HG03354 (cell line): ENCODE results near the gene TLR9.
A peak's percentile ranks its signal among the peaks of the same experiment; 100 is the strongest.
"Not testable (repeated sequence)": the region's sequence is repeated elsewhere in the genome, so short reads cannot be mapped to it uniquely, and the experiment has no call there.

ENCODE experiments used
- ATAC-seq: cut with Tn5 transposase; IDR thresholded peaks from one replicate; pipeline ENCODE4 v1.9.1; 2021; ENCODE audit warnings: mild to moderate bottlenecking; ENCODE audit not compliant: unreplicated experiment, poor library complexity, severe bottlenecking

Gene TLR9, protein sequence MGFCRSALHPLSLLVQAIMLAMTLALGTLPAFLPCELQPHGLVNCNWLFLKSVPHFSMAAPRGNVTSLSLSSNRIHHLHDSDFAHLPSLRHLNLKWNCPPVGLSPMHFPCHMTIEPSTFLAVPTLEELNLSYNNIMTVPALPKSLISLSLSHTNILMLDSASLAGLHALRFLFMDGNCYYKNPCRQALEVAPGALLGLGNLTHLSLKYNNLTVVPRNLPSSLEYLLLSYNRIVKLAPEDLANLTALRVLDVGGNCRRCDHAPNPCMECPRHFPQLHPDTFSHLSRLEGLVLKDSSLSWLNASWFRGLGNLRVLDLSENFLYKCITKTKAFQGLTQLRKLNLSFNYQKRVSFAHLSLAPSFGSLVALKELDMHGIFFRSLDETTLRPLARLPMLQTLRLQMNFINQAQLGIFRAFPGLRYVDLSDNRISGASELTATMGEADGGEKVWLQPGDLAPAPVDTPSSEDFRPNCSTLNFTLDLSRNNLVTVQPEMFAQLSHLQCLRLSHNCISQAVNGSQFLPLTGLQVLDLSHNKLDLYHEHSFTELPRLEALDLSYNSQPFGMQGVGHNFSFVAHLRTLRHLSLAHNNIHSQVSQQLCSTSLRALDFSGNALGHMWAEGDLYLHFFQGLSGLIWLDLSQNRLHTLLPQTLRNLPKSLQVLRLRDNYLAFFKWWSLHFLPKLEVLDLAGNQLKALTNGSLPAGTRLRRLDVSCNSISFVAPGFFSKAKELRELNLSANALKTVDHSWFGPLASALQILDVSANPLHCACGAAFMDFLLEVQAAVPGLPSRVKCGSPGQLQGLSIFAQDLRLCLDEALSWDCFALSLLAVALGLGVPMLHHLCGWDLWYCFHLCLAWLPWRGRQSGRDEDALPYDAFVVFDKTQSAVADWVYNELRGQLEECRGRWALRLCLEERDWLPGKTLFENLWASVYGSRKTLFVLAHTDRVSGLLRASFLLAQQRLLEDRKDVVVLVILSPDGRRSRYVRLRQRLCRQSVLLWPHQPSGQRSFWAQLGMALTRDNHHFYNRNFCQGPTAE

GRCh38 chr3:52225452-52226228 lies at the start of gene TLR9:
Gene TLR9 (minus strand): TSS chr3:52225645. CDS start chr3:52225529, 116 bp downstream.
- peak; percentile 82 for ATAC-seq

DNA sequence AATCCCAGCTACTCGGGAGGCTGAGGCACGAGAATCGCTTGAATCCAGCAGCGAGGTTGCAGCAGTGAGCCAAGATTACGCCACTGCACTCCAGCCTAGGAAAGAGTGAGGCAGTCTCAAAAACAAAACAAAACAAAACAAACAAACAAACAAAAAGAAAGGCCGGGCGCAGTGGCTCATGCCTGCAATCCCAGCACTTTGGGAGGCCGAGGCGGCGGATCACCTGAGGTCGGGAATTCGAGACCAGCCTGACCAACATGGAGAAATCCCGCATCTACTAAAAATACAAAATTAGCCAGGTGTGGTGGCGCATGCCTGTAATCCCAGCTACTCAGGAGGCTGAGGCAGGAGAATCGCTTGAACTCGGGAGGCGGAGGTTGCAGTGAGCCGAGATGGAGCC lies 49.3 kb upstream of the TLR9 start:
- not testable (repeated sequence) for ATAC-seq

DNA sequence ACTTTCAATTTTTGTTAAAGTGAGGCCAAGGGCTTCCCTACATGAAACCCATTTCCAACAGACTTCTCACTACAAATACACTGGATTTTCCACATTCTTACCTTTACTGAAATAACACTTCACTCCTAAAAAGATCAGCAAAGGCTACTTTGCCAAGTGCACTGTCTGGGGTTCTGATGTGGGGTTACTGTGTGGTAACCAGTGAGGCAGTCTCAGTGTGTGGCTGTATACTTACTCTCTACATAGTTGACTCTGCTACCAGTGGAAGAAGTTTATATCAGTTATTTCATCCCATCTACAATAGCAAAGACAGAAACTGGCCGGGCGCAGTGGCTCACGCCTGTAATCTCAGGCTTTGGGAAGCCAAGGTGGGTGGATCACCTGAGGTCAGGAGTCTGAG lies 47.4 kb upstream of the TLR9 start:
- no peak for ATAC-seq

DNA sequence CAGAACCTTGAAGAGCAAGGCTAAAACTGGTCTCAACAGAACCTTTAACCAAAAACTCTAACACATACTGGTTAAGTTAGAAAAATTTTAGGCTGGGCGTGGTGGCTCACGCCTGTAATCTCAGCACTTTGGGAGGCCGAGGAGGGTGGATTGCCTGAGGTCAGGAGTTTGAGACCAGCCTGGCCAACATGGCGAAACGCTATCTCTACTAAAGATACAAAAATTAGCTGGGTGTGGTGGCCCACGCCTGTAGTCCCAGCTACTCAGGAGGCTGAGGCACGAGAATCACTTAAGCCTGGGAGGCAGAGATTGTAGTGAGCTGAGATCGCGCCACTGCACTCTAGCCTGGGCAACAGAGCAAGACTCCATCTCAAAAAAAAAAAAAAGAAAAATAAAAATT lies 46.7 kb upstream of the TLR9 start:
- not testable (repeated sequence) for ATAC-seq

DNA sequence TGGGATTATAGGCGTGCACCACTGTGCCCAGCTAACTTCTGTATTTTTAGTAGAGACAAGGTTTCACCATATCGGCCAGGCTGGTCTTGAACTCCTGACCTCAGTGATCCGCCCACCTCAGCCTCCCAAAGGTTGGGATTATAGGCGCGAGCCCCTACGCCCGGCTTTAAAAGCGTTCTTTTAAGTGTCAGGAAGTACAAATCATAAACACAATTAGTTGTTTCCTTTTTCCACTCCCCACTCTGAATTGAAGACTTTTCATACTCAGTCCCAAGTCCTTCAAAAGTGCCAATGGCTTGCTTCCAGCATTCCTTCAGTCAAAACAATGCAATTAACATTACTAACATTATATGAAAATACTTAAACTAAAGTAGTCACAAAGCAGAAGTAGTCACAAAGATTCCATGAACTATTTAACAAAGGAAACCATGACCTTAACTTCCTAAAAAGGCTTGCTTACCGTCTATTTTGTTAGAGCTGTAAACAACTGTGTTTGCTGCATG lies 44.9 kb upstream of the TLR9 start:
- ATAC-seq = no peak

GRCh38 chr3:52269776-52270175 lies 44.3 kb upstream of the TLR9 start:
- ATAC-seq = no peak

DNA sequence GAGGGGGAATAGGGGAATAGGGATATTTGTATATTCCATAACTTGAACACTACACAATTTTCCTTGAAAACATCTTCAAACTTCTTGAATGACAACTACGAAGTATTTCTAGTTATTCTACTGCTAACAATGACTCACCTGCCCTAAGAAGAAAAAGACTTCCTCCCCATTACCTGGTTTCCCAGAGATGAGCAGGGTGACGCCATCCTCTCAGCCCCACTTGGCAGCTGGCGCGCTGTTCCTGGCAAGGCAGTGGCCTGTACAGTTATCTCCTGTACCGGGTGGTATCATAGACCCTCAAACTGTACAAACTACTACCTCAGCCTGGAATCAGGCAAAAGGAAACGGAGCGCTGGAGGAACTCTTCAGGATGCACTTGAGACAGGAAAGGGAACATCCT lies 42.6 kb upstream of the TLR9 start:
- ATAC-seq = no peak

DNA sequence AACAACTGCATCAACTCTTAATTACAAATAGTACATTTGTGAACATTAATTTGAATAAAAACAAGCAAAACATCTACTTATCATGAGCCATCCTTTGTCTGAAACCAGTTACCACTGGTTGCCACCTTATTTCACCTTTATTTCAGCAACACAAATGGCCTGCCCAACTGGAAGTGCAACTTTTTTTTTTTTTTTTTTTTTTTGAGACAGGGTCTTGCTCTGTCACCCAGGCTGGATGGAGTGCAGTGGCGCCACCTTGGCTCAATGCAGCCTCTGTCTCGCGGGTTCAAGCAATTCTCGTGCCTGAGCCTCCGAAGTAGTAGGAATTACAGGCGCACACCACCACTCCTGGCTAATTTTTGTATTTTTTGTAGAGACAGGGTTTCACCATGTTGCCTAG lies 39.9 kb upstream of the TLR9 start:
- ATAC-seq = no peak

DNA sequence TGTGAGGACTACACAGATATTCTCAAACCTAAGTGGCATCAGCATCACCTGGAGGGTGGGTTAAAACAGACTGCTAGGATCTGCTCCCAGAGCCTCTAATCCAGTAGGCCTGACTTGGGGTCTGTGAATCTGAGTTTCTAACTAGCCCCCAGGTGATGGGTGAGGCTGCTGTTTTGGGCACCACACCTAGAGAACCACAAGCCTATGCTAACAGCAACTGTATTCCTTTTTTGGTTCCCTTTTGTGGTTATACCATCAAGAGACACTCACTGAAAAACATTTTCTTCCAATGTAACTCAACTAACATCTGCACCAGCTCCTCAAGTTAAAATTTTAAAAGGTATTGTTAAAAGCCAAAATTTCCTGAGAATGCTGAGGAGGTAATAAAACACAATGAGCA lies 37.0 kb upstream of the TLR9 start:
- ATAC-seq = no peak

GRCh38 chr3:52259448-52259847 lies 34.0 kb upstream of the TLR9 start:
- ATAC-seq = no peak

- ATAC-seq = no peak
Observed at GRCh38 chr3:52259035-52259434, 33.6 kb upstream of the TLR9 start.

DNA sequence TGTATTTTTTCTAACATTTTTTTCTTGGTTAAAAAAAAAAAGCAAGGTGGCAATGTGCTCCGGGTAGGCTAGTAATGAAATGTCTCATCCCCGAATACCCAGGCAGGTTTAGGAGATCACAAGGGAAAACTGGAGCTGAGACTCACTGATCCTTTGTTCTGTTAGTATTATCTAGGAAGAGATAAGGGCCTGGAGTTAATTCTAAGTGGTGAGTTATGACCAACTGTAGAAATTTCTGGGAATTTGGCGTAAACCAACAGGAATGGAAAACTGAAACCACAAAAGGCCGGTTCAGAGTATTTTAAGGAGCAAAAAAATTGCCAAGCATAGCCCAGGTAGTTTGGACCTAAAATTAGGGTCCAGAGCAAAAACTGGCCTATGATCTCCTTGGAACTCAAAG lies 32.5 kb upstream of the TLR9 start:
- no peak for ATAC-seq

GRCh38 chr3:52256622-52257021 lies 31.2 kb upstream of the TLR9 start:
- ATAC-seq = no peak

- no peak for ATAC-seq
Observed at GRCh38 chr3:52256159-52256558, 30.7 kb upstream of the TLR9 start.

DNA sequence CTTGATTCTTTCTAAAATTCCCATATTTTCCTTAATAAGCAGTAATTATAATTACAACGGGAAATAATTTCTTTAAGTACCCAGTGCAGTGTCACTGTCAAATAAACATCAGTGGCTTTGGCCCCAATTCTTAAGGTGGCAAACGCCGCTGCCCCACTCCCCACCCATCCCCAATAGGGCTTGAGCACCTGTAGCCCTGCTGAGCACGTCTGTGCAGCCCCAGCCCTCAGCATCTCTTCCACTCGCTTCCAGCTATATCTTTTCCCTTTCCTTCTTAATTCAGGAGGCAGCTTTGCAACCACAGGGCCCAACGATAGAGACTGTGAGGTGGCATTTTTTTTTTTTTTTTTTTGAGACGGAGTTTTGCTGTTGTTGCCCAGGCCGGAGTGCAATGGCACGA lies 29.2 kb upstream of the TLR9 start:
- ATAC-seq = no peak

- ATAC-seq = peak; percentile 96
Observed at GRCh38 chr3:52253314-52254304, 28.2 kb upstream of the TLR9 start.

DNA sequence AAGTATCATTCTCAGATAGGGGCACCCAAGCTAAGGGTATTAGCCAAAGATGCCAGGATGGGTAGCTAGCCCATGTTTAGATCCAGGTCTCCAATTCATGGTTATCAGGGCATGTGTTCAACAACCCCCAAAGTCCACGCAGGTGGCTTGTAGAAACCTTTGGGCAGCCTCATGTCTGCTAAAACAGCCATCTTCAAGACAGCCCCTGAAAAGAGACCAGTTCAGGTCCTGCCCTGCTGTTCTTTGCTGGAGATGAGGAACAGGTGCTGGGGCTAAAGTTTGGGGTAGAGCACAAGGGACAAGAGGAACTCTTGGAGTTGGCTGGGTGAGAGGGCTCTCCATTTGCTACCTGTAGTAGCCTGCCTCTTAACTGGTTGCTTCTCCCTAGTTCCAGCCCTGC lies 24.7 kb upstream of the TLR9 start:
- ATAC-seq = no peak

GRCh38 chr3:52249683-52250082 lies 24.2 kb upstream of the TLR9 start:
- no peak for ATAC-seq
